K562 (cell line): Measurements from ENCODE around the gene ELMO1. TPM values are rescaled to one million over a fixed set of nuclear protein-coding genes. Genes with fewer than 3 reads are reported as not detected.
A peak's percentile ranks its signal among the peaks of the same experiment; 100 is the strongest.

Experiments
- BCL6 ChIP-seq: fragments of 250-450 bp; sonication (Bioruptor Pico); IDR thresholded peaks from 2 replicates; pipeline ENCODE4 v1.4.0; 2020
- DIDO1 ChIP-seq: fragments of 450-650 bp; IDR thresholded peaks from 2 replicates; pipeline ENCODE4 v1.6.1; 2016; ENCODE audit warnings: low read depth, missing biosample characterization, missing genetic modification characterization
- ETV1 ChIP-seq: fragments of 450-650 bp; conservative IDR thresholded peaks from 2 replicates; pipeline ENCODE4 v1.6.1; 2016; ENCODE audit warnings: missing genetic modification characterization, control low read depth, low read depth, missing compliant biosample characterization
- HMG20B ChIP-seq: fragments of 250-450 bp; sonication (Bioruptor Pico); IDR thresholded peaks from 2 replicates; pipeline ENCODE4 v1.5.0; 2021; ENCODE audit warnings: mild to moderate bottlenecking
- IFI16 ChIP-seq: fragments of 250-450 bp; sonication (Bioruptor Pico); IDR thresholded peaks from 2 replicates; pipeline ENCODE4 v2.1.2; 2022; ENCODE audit warnings: mild to moderate bottlenecking, inconsistent platforms
- MTA3 ChIP-seq: fragments of 450-650 bp; formaldehyde crosslinking; IDR thresholded peaks from 2 replicates; pipeline ENCODE4 v1.6.1; 2017; ENCODE audit warnings: mild to moderate bottlenecking, borderline replicate concordance
- NCOA2 ChIP-seq, 2 experiments: fragments of 450-650 bp; IDR thresholded peaks; 2 replicates each; pipeline ENCODE4 v1.6.1; 2018; ENCODE audit warnings: mild to moderate bottlenecking in 2 of 2, moderate library complexity in 1 of 2; ENCODE audit not compliant: partially characterized antibody in 2 of 2
- NFYB ChIP-seq: IDR thresholded peaks from 2 replicates; pipeline ENCODE4 v1.6.1; 2011; ENCODE audit warnings: mild to moderate bottlenecking, moderate library complexity; ENCODE audit not compliant: insufficient read length; ENCODE audit errors: extremely low read depth
- NRF1 ChIP-seq, 2 experiments: fragments of 450-650 bp; IDR thresholded peaks in 1 of 2; conservative IDR thresholded peaks in 1 of 2; 2 replicates each; pipeline ENCODE4 v1.6.1; 2014; ENCODE audit warnings: mild to moderate bottlenecking in 2 of 2
- POLR2B ChIP-seq: fragments of 450-650 bp; IDR thresholded peaks from 2 replicates; pipeline ENCODE4 v1.6.1; 2018; ENCODE audit warnings: low read depth; ENCODE audit not compliant: partially characterized antibody
- PRDM10 ChIP-seq: fragments of 450-650 bp; IDR thresholded peaks from 2 replicates; pipeline ENCODE4 v1.6.1; 2018; ENCODE audit not compliant: partially characterized antibody
- SMARCC2 ChIP-seq: fragments of 450-650 bp; IDR thresholded peaks from 2 replicates; pipeline ENCODE4 v1.6.1; 2017; ENCODE audit warnings: antibody characterized with exemption, moderate library complexity, mild to moderate bottlenecking, low read depth
- STAT6 ChIP-seq: sonication (generic); formaldehyde crosslinking; IDR thresholded peaks from 2 replicates; pipeline ENCODE4 v1.8.1; 2023; ENCODE audit warnings: mild to moderate bottlenecking, missing genetic modification reagents
- TAF7 ChIP-seq: fragments of 450-650 bp; IDR thresholded peaks from 2 replicates; pipeline ENCODE4 v1.6.1; 2016; ENCODE audit warnings: missing genetic modification characterization, missing compliant biosample characterization
- VEZF1 ChIP-seq: fragments of 200-800 bp; sonication (Bioruptor generic); IDR thresholded peaks from 2 replicates; pipeline ENCODE4 v1.6.1; 2017; ENCODE audit warnings: missing genetic modification characterization, missing compliant biosample characterization
- ZBED1 ChIP-seq: IDR thresholded peaks from 2 replicates; pipeline ENCODE4 v1.6.1; 2014
- ZKSCAN8 ChIP-seq: fragments of 200-800 bp; sonication (Bioruptor generic); IDR thresholded peaks from 2 replicates; pipeline ENCODE4 v1.6.1; 2016; ENCODE audit warnings: missing genetic modification characterization, missing compliant biosample characterization
- ZNF316 ChIP-seq: fragments of 450-650 bp; IDR thresholded peaks from 2 replicates; pipeline ENCODE4 v1.6.1; 2016
- polyA plus RNA-seq, 8 experiments: library from polyadenylated mRNA; depleted of rRNA in 4 of 8; stranded (reverse) in 5 of 8; unstranded in 3 of 8; fragments of >200 nt; fragmentation: Nextera tagmentation in 2 of 8; fragmentation: Illumina TruSeq in 1 of 8; extraction: Ambion mirVana in 2 of 8; extraction: Trizol in 1 of 8; gene quantifications; 2 replicates each; pipeline versions ENCODE4 v1.2.1 to v1.2.3, GENCODE V29; 2011 to 2014; ENCODE audit warnings: inconsistent platforms in 1 of 8, missing spikeins in 1 of 8
- total RNA-seq, 7 experiments: library from RNA; depleted of rRNA in 6 of 7; stranded (reverse); fragments of >200 nt in 6 of 7; fragmentation: Illumina TruSeq in 2 of 7; extraction: Trizol in 2 of 7; gene quantifications; 2 replicates each; pipeline versions ENCODE4 v1.2.1 to v1.2.3, GENCODE V29; 2011 to 2021; ENCODE audit warnings: low replicate concordance in 1 of 7

Gene ELMO1
- total and polyA plus RNA-seq, 9 of the 15 experiments (the other 6 are each of a cell fraction or from before 2014, with no cell fraction given), result 0.36 to 7.2 (median 3.6) TPM

- TF ChIP-seq STAT6 (no peak), POLR2B (no peak), ETV1 (peak; percentile 65), ZNF316 (no peak), NCOA2 (IDR thresholded peaks at IDR 0.05; ENCODE audit: partially characterized antibody in 2 of 2) (no peak), BCL6 (CRISPR knock-in tag) (no peak), ZBED1 (no peak), IFI16 (CRISPR knock-in tag) (no peak), VEZF1 (no peak), ZKSCAN8 (CRISPR knock-in tag) (peak; percentile 59; the same call in 1 of the 2 replicates), NRF1 (conservative IDR thresholded peaks at IDR 0.05 in 1 of 2, IDR thresholded peaks at IDR 0.05 in 1 of 2) (no peak), MTA3 (0 out of 2 replicates have a peak, but pooled peaks have one; percentile 33), HMG20B (no peak), NFYB (no peak), DIDO1 (tag) (no peak), PRDM10 (no peak), SMARCC2 (no peak), TAF7 (tag) (no peak)
Observed at GRCh38 chr7:37354656-37355131, 94.0 kb downstream of the ELMO1 start (continued).
